ENCODE measurements around the gene RCOR2.

RCOR2 gene

DNA sequence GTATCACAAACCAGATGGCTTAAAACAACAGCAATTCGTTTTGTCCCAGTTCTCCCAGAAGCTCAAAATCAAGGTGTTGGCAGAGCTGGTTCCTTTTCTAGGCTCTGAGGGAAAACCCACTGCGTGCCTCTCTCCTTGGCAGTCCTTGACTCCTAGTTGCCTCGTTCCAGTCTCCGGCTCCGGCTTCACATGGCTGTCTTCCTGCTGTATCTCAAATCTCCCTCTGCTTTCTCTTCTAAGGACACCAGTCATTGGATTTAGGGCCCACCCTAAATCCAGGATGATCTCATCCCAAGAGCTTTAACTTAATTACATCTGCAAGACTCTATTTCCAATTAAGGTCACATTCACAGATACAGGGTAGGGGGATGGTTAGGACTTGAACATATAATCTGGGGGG lies 12.7 kb upstream of the RCOR2 start:
- no peak for TF ChIP-seq CTCF (IDR thresholded peaks at IDR 0.05; ENCODE audit: low read depth, low read length, missing control alignments)
- no peak for DNase-seq (ENCODE audit: extremely low read depth, low read depth)
- no peak overlapping the region for H3K4me3 ChIP-seq (replicated peaks; ENCODE audit: low read depth, low read length)

DNA sequence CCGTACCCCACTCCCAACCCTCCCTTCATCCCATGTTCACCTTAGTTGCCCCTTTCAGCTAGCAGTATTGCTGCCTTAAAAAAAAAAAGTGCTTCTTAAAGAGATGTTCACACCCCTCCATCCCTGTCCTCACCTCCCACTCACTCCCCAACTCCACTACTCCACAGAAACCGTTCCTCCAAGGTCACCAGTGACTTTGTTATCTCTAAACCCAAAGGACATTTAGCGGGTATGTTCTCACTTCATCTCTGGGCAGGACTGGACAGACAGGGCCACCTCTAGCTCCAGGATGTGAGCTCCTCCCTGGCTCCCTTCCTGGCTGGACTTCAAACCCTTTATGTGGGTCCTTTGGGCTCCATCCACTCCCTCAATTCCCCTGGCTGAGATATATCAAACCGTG lies 6.4 kb upstream of the RCOR2 start:
- no peak for TF ChIP-seq CTCF (IDR thresholded peaks at IDR 0.05; ENCODE audit: low read depth, low read length, missing control alignments)
- no peak overlapping the region for H3K4me3 ChIP-seq (replicated peaks; ENCODE audit: low read depth, low read length)
- DNase-seq (ENCODE audit: extremely low read depth, low read depth): no peak

DNA sequence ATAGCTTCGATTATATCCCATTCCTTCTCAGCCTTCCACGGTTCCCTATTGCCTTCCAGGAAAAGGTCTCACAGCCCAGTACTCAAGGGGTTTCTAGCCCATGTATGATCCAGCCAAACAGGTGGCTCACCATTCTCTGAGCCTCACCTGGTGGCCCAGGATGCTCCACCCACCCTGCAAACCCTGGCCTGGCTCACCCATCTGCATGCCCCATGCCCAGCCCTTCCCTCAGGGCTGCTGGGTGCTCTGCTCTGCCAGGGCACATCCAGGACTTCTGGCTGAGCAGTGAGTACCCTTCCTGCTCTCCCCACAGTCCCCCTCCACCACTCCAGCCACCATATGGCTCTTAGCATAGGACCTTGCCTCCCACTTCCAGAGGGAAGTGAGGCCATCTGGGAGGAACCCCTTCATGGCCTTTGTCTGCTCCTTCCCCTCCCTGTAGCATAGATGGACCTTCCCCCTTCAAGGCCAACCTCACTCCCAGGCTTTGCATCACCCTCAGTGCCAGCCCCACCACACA lies 5.8 kb upstream of the RCOR2 start:
- DNase-seq (ENCODE audit: extremely low read depth, low read depth): no peak
- TF ChIP-seq CTCF (IDR thresholded peaks at IDR 0.05; ENCODE audit: low read depth, low read length, missing control alignments): no peak
- no peak overlapping the region for H3K4me3 ChIP-seq (replicated peaks; ENCODE audit: low read depth, low read length)

DNA sequence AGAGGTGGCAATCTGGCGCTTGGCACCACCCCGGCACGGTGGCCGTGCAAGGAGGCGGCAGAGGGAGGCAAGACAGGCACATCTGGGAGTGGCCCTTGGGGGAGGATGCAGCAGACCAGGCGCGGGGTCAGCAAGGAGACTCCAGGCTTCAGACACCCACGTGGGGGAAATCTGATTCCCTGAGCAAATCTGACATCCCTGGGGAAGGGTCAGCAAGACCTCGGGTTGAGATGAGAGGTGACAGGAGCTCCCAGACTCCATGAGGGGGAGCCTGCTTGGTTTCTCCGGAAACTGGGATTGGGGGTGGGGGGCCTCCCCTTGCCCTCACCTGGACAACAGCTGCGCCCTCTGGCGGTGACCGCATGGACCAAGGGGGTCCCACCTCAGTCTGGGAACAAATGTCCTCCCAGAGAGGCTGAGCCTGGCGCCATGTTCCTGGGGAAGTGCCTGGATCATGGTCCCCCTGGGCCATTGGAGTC lies 4.0 kb upstream of the RCOR2 start:
- peak; percentile 73 for TF ChIP-seq CTCF (IDR thresholded peaks at IDR 0.05; ENCODE audit: low read depth, low read length, missing control alignments)
- H3K4me3 ChIP-seq (replicated peaks; ENCODE audit: low read depth, low read length): no peak overlapping the region
- no peak for DNase-seq (ENCODE audit: extremely low read depth, low read depth)

DNA sequence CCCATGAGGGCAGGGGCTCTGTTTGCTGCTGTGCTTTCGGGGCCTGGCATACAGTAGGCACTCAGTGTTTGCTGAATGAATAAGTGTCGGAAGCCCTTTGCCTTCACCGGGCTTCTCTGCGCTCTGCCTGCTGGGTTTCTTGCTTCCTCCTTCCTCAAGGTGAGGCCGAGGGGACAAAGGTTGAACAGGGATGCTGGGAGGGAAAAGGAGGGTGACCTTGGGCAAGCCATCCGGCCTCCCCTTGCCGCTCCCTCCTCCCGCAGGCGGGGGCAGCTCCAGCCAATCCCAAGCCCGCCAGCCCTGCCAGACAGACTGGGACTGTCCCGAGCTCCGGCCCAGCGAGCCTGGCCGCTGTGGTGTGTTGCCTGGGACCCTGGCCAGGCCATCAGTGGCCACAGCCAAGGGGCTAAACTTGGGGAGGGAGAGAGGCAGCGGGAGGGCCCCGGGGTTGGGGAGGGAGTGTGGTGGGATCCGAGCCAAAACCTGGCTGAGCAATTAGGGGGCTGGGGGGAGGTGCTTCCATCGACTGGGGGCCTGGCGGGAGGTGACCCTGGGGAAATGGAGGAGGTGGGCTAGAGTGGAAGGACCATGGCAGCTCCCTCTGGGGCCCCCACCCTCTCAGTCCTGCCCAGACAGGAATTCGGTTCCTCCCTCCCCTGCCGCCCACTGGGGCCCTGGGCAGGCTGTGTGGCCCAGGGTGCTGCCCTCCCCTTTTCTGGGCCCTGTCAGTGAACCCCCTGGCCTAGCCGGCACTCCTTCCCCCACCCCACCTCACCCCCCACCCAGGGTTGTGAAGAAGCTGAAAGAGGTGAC lies 3.4 kb upstream of the RCOR2 start:
- H3K4me3 ChIP-seq (replicated peaks; ENCODE audit: low read depth, low read length): no peak overlapping the region
- DNase-seq (ENCODE audit: extremely low read depth, low read depth): no peak
- no peak for TF ChIP-seq CTCF (IDR thresholded peaks at IDR 0.05; ENCODE audit: low read depth, low read length, missing control alignments)

DNA sequence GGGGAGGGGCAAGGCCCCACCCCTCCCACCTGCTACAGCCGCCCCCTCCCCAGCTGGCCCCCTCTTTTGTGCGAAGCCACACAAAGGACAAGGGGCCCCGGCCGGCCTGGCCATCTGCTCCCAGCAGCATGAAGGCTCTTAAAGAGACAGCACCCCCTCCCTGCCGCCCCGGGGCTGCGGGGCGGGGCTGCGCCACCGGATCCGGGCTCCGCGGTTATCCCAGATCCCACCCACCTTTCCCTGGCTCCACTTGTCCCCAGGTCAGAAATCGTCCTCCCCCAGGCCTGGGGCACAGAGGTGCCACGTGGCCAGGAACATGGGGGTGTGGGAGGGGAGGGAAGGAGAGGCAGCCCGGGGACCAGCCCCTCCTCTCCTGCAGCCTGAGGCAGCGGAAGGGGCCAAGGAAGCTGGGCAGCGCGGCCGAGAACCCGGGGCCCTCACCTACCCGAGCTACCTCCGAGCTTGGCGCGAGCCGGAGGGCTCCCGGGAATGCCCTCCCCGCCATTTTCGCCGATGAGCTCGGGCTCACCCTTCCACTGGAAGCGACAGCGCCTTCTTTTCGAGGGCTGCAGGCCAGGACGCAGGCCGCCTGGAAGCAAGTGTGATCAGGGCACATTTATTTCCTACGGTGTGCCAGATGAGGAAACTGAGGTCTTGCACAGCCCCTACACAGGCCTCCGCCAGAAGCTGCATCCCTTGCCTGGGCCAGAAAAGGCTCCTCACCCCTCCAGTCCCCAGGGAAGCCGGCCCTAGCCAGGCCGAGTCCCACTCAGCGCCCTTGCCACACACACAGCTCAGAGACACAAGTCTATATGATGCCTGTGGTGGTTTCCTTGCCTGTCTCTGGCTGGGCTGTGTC lies 2.5 kb upstream of the RCOR2 start:
- DNase-seq (ENCODE audit: extremely low read depth, low read depth): no peak
- TF ChIP-seq CTCF (IDR thresholded peaks at IDR 0.05; ENCODE audit: low read depth, low read length, missing control alignments): no peak
- H3K4me3 ChIP-seq (replicated peaks; ENCODE audit: low read depth, low read length): peak overlapping the region; percentile 16

Measured in HFF-Myc (cell line).